ENCODE data around the gene PZP.
"Not testable (repeated sequence)": the region's sequence is repeated elsewhere in the genome, so short reads cannot be mapped to it uniquely, and the experiment has no call there.

PZP gene

DNA sequence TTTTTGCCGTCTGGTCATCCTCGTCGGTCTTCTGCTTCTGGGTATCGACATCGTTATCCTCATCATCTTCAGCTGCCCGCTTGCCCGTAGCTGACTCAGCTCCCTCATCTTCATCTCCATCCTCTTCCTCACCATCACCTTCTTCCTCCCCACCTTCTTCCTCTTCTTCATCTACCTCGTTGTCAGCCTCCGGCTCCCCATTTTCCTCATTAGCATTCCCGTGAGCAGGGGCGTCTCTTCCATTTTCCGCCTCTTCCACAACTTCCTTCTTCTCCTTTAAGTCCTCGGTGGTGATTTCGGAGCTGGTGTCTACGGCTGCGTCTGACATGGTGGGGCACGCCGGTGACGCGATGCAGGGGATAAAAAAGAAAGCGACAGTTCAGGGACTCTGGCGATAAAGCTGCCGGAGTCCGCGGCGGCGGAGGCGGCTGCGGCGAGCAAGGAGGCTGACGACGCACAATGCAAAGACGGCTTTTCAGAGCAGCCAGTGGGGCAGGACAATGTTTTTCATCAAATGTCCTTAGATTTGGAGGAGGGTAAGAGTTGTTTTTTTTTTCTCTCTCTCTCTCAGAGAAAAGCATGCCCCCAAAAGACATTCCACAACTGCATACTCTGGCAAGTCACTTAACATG, 31.9 kb upstream of the PZP start:
- not testable (repeated sequence) for H3K27ac ChIP-seq (replicated peaks; ENCODE audit: low read length); H3K4me2 ChIP-seq (ENCODE audit: insufficient read depth, low read length, poor library complexity, severe bottlenecking); H2AFZ ChIP-seq (ENCODE audit: low read length); H2BK120ac ChIP-seq (ENCODE audit: low read depth, low read length); H4K91ac ChIP-seq (ENCODE audit: low read depth, low read length, poor library complexity); H3K27me3 ChIP-seq (ENCODE audit: control insufficient read depth in 3 of 3, insufficient read depth in 3 of 3, low read depth in 1 of 3, low read length in 3 of 3); H3K18ac ChIP-seq (ENCODE audit: low read length); H3K4me1 ChIP-seq (ENCODE audit: control insufficient read depth in 2 of 2, insufficient read depth in 1 of 2, low read depth in 1 of 2, low read length in 2 of 2); H2AK5ac ChIP-seq (ENCODE audit: low read depth, low read length); DNase-seq (ENCODE audit: low spot score); H3K9ac ChIP-seq (ENCODE audit: low read depth, low read length, poor library complexity); H3K23ac ChIP-seq (ENCODE audit: low read depth, low read length, poor library complexity); H3K4ac ChIP-seq (ENCODE audit: low read length); H3K36me3 ChIP-seq (replicated peaks in 1 of 2; ENCODE audit: control insufficient read depth in 2 of 2, insufficient read depth in 2 of 2, low read length in 2 of 2); H3K79me1 ChIP-seq (ENCODE audit: low read depth, low read length); H2BK15ac ChIP-seq (ENCODE audit: low read length); H2BK12ac ChIP-seq (ENCODE audit: low read length); H4K8ac ChIP-seq (ENCODE audit: low read depth, low read length); H3K4me3 ChIP-seq (ENCODE audit: low read length in 2 of 2); H3K9me3 ChIP-seq (replicated peaks in 1 of 2; ENCODE audit: control insufficient read depth in 2 of 2, insufficient read depth in 1 of 2, low read depth in 1 of 2, low read length in 2 of 2); H3K14ac ChIP-seq (ENCODE audit: low read length); H2BK5ac ChIP-seq (ENCODE audit: low read length)
- no CpG with 5 or more reads among the region's 33 CpGs for WGBS, 2 donors (ENCODE audit: extremely low coverage in 2 of 2, insufficient read length in 2 of 2, insufficient replicate concordance in 1 of 2)

DNA sequence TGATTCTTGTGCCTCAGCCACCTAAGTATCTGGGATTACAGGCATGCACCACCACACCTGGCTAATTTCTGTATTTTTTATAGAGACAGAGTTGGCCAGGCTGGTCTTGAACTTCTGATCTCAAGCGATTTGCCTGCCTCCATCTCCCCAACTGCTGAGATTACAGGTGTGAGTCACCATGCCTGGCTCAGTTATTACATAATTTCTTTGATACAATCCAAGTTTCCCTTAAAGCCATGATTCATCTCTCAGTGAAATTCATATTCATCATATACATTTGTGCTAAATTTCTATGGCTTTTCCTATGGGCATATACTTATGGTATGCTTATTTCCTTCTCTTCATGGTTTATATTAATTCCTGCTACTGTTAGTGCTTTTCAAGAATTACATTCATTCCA, 29.1 kb upstream of the PZP start:
- DNase-seq (ENCODE audit: low spot score): no peak
- H3K4me3 ChIP-seq (ENCODE audit: low read length in 2 of 2): no peak overlapping the region
- no peaks in the 10 kb centered on the region for H3K36me3 ChIP-seq (replicated peaks in 1 of 2; ENCODE audit: control insufficient read depth in 2 of 2, insufficient read depth in 2 of 2, low read length in 2 of 2)
- H3K9me3 ChIP-seq (replicated peaks in 1 of 2; ENCODE audit: control insufficient read depth in 2 of 2, insufficient read depth in 1 of 2, low read depth in 1 of 2, low read length in 2 of 2): peaks cover 0 to 2% of the 10 kb centered on the region in 2 donors
- no peak overlapping the region for H3K4ac ChIP-seq (ENCODE audit: low read length)
- no peak overlapping the region for H4K91ac ChIP-seq (ENCODE audit: low read depth, low read length, poor library complexity)
- H3K4me1 ChIP-seq (ENCODE audit: control insufficient read depth in 2 of 2, insufficient read depth in 1 of 2, low read depth in 1 of 2, low read length in 2 of 2): no peaks in the 10 kb centered on the region
- H2BK120ac ChIP-seq (ENCODE audit: low read depth, low read length): no peak overlapping the region
- no peak overlapping the region for H2BK15ac ChIP-seq (ENCODE audit: low read length)
- no peak overlapping the region for H2BK5ac ChIP-seq (ENCODE audit: low read length)
- H4K8ac ChIP-seq (ENCODE audit: low read depth, low read length): no peak overlapping the region
- no peak overlapping the region for H3K23ac ChIP-seq (ENCODE audit: low read depth, low read length, poor library complexity)
- H3K14ac ChIP-seq (ENCODE audit: low read length): no peak overlapping the region
- H3K9ac ChIP-seq (ENCODE audit: low read depth, low read length, poor library complexity): no peak overlapping the region
- no peak overlapping the region for H2AK5ac ChIP-seq (ENCODE audit: low read depth, low read length)
- H3K79me1 ChIP-seq (ENCODE audit: low read depth, low read length): no peaks in the 10 kb centered on the region
- no peaks in the 10 kb centered on the region for H3K27me3 ChIP-seq (ENCODE audit: control insufficient read depth in 3 of 3, insufficient read depth in 3 of 3, low read depth in 1 of 3, low read length in 3 of 3)
- no peak overlapping the region for H3K18ac ChIP-seq (ENCODE audit: low read length)
- no peak overlapping the region for H2BK12ac ChIP-seq (ENCODE audit: low read length)
- WGBS, 2 donors (ENCODE audit: extremely low coverage in 2 of 2, insufficient read length in 2 of 2, insufficient replicate concordance in 1 of 2): no CpG with 5 or more reads among the region's 1 CpG
- no peak overlapping the region for H2AFZ ChIP-seq (ENCODE audit: low read length)
- no peak overlapping the region for H3K27ac ChIP-seq (replicated peaks; ENCODE audit: low read length)
- H3K4me2 ChIP-seq (ENCODE audit: insufficient read depth, low read length, poor library complexity, severe bottlenecking): no peak overlapping the region

DNA sequence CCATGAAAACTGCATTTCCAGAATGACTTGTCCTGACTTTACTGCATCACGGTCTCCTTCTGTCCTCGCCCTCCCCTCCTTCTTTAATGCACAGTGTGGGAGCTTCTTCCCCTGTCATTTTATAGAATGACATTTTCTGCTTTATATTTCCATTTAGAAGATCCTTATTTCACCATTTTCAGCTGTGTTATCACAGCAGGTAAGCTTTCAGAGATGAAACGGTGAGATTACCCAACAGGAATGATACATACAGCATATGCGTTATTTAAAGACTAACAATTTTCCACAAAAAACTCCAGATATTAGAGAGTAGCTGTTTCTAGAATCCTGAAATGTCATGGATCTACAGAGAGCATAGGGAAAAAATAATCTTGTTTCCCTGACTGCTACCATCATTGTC, 27.3 kb upstream of the PZP start:
- H3K4me2 ChIP-seq (ENCODE audit: insufficient read depth, low read length, poor library complexity, severe bottlenecking): no peak overlapping the region
- no peak overlapping the region for H3K14ac ChIP-seq (ENCODE audit: low read length)
- H3K36me3 ChIP-seq (replicated peaks in 1 of 2; ENCODE audit: control insufficient read depth in 2 of 2, insufficient read depth in 2 of 2, low read length in 2 of 2): no peaks in the 10 kb centered on the region
- H3K27me3 ChIP-seq (ENCODE audit: control insufficient read depth in 3 of 3, insufficient read depth in 3 of 3, low read depth in 1 of 3, low read length in 3 of 3): no peaks in the 10 kb centered on the region
- no peak overlapping the region for H2AK5ac ChIP-seq (ENCODE audit: low read depth, low read length)
- no peak overlapping the region for H2BK120ac ChIP-seq (ENCODE audit: low read depth, low read length)
- no peak overlapping the region for H4K8ac ChIP-seq (ENCODE audit: low read depth, low read length)
- WGBS, 2 donors (ENCODE audit: extremely low coverage in 2 of 2, insufficient read length in 2 of 2, insufficient replicate concordance in 1 of 2): no CpG with 5 or more reads among the region's 4 CpGs
- no peak overlapping the region for H3K4me3 ChIP-seq (ENCODE audit: low read length in 2 of 2)
- H3K9me3 ChIP-seq (replicated peaks in 1 of 2; ENCODE audit: control insufficient read depth in 2 of 2, insufficient read depth in 1 of 2, low read depth in 1 of 2, low read length in 2 of 2): peaks cover 0 to 2% of the 10 kb centered on the region in 2 donors
- H2BK12ac ChIP-seq (ENCODE audit: low read length): no peak overlapping the region
- H3K9ac ChIP-seq (ENCODE audit: low read depth, low read length, poor library complexity): no peak overlapping the region
- no peak for DNase-seq (ENCODE audit: low spot score)
- H3K27ac ChIP-seq (replicated peaks; ENCODE audit: low read length): no peak overlapping the region
- no peak overlapping the region for H2AFZ ChIP-seq (ENCODE audit: low read length)
- H2BK15ac ChIP-seq (ENCODE audit: low read length): no peak overlapping the region
- H3K4me1 ChIP-seq (ENCODE audit: control insufficient read depth in 2 of 2, insufficient read depth in 1 of 2, low read depth in 1 of 2, low read length in 2 of 2): no peaks in the 10 kb centered on the region
- H3K23ac ChIP-seq (ENCODE audit: low read depth, low read length, poor library complexity): no peak overlapping the region
- H3K79me1 ChIP-seq (ENCODE audit: low read depth, low read length): no peaks in the 10 kb centered on the region
- H2BK5ac ChIP-seq (ENCODE audit: low read length): no peak overlapping the region
- H4K91ac ChIP-seq (ENCODE audit: low read depth, low read length, poor library complexity): no peak overlapping the region
- no peak overlapping the region for H3K4ac ChIP-seq (ENCODE audit: low read length)
- H3K18ac ChIP-seq (ENCODE audit: low read length): no peak overlapping the region

- no peak overlapping the region for H3K27ac ChIP-seq (replicated peaks; ENCODE audit: low read length)
- H2AFZ ChIP-seq (ENCODE audit: low read length): no peak overlapping the region
- H3K4me3 ChIP-seq (ENCODE audit: low read length in 2 of 2): no peak overlapping the region
- WGBS, 2 donors (ENCODE audit: extremely low coverage in 2 of 2, insufficient read length in 2 of 2, insufficient replicate concordance in 1 of 2): no CpG with 5 or more reads among the region's 8 CpGs
- no peak for DNase-seq (ENCODE audit: low spot score)
- no peak overlapping the region for H4K91ac ChIP-seq (ENCODE audit: low read depth, low read length, poor library complexity)
- no peaks in the 10 kb centered on the region for H3K79me1 ChIP-seq (ENCODE audit: low read depth, low read length)
- H3K4me2 ChIP-seq (ENCODE audit: insufficient read depth, low read length, poor library complexity, severe bottlenecking): no peak overlapping the region
- H3K9me3 ChIP-seq (replicated peaks in 1 of 2; ENCODE audit: control insufficient read depth in 2 of 2, insufficient read depth in 1 of 2, low read depth in 1 of 2, low read length in 2 of 2): no peaks in the 10 kb centered on the region
- H2BK5ac ChIP-seq (ENCODE audit: low read length): no peak overlapping the region
- H3K4me1 ChIP-seq (ENCODE audit: control insufficient read depth in 2 of 2, insufficient read depth in 1 of 2, low read depth in 1 of 2, low read length in 2 of 2): no peaks in the 10 kb centered on the region
- no peak overlapping the region for H3K9ac ChIP-seq (ENCODE audit: low read depth, low read length, poor library complexity)
- H2BK12ac ChIP-seq (ENCODE audit: low read length): no peak overlapping the region
- H3K36me3 ChIP-seq (replicated peaks in 1 of 2; ENCODE audit: control insufficient read depth in 2 of 2, insufficient read depth in 2 of 2, low read length in 2 of 2): no peaks in the 10 kb centered on the region
- H3K14ac ChIP-seq (ENCODE audit: low read length): no peak overlapping the region
- H2BK120ac ChIP-seq (ENCODE audit: low read depth, low read length): no peak overlapping the region
- no peak overlapping the region for H2AK5ac ChIP-seq (ENCODE audit: low read depth, low read length)
- no peak overlapping the region for H4K8ac ChIP-seq (ENCODE audit: low read depth, low read length)
- H3K23ac ChIP-seq (ENCODE audit: low read depth, low read length, poor library complexity): no peak overlapping the region
- H3K4ac ChIP-seq (ENCODE audit: low read length): no peak overlapping the region
- H3K27me3 ChIP-seq (ENCODE audit: control insufficient read depth in 3 of 3, insufficient read depth in 3 of 3, low read depth in 1 of 3, low read length in 3 of 3): no peaks in the 10 kb centered on the region
- H3K18ac ChIP-seq (ENCODE audit: low read length): no peak overlapping the region
- no peak overlapping the region for H2BK15ac ChIP-seq (ENCODE audit: low read length)
Measured at GRCh38 chr12:9227950-9228349, 19.8 kb upstream of the PZP start.

Data from neuronal stem cell (in vitro differentiated cells).